GM23248 (cell line): ENCODE results near the gene ANKRD11.

ENCODE experiments used
- EZH2 ChIP-seq: fragments of 200-600 bp; sonication (generic); IDR thresholded peaks from 2 replicates; pipeline ENCODE4 v1.6.1; 2018; ENCODE audit warnings: antibody characterized with exemption, mild to moderate bottlenecking; ENCODE audit not compliant: insufficient read depth, poor library complexity, severe bottlenecking
- EZH2phosphoT487 ChIP-seq: fragments of 200-600 bp; sonication (generic); IDR thresholded peaks from 2 replicates; pipeline ENCODE4 v1.6.1; 2018; ENCODE audit warnings: antibody characterized with exemption, moderate library complexity, mild to moderate bottlenecking, low read depth; ENCODE audit not compliant: insufficient read depth

DNA sequence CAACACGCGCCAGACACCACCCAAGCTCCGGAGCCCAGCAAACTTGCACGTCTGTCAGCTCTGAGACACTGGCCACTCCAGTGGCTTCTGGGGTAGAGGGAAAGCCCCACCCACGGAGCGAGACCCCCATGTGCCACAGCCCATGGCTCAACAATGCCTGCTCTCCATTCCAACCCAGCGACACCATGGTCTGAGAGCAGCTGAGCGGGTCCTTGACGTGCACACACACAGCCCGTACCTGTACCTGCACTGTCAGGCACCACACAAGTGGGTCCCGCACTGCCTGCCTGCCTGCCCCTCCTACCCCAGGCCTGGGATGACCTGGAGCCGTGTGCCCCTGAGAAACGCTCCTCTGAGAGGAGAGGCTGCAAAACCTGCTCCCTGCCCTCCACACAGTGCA, 195.9 kb downstream of the ANKRD11 start:
- TF ChIP-seq EZH2 (no peak), EZH2phosphoT487 (no peak)
